Transverse colon (tissue), 4 donors: Measurements from ENCODE around the gene JARID2. TPM values are rescaled to one million over a fixed set of nuclear protein-coding genes. Genes with fewer than 3 reads are reported as not detected.

Experiments used
- DNase-seq: peaks from one replicate; pipeline ENCODE4 v3.0.0-alpha.2; 2019
- H3K27ac ChIP-seq, 4 donors: fragments of 200-600 bp; sonication (generic); 2 replicates each; pipeline ENCODE4 v1.5.1; 2016 to 2018; ENCODE audit warnings: inconsistent platforms in 4 of 4
- H3K27me3 ChIP-seq: fragments of 200-600 bp; sonication (generic); 2 replicates; pipeline ENCODE4 v1.5.1; 2017; ENCODE audit warnings: inconsistent platforms
- H3K36me3 ChIP-seq, 4 donors: fragments of 200-600 bp; sonication (generic); 2 replicates each; pipeline ENCODE4 v1.5.1; 2017 to 2019; ENCODE audit warnings: inconsistent platforms in 4 of 4
- H3K4me1 ChIP-seq, 4 donors: fragments of 200-600 bp; sonication (generic); 2 replicates each; pipeline ENCODE4 v1.5.1; 2017 to 2020; ENCODE audit warnings: inconsistent platforms in 4 of 4
- H3K4me3 ChIP-seq, 4 donors: fragments of 200-600 bp; sonication (generic); 1 replicate in 1 of 4; 2 replicates in 3 of 4; pipeline versions ENCODE4 v1.5.1 to v1.6.1; 2017 to 2019; ENCODE audit warnings: inconsistent platforms in 4 of 4
- H3K9me3 ChIP-seq, 2 donors: fragments of 200-600 bp; sonication (generic); 2 replicates each; pipeline ENCODE4 v1.5.1; 2017 to 2019; ENCODE audit warnings: inconsistent platforms in 2 of 2
- CTCF ChIP-seq, 5 experiments: fragments of 200-600 bp in 3 of 5; fragments of 450-650 bp in 2 of 5; sonication (generic) in 3 of 5; IDR thresholded peaks; 1 replicate in 2 of 5; 2 replicates in 3 of 5; pipeline ENCODE4 v1.5.1; 2016 to 2017; ENCODE audit warnings: antibody characterized with exemption in 5 of 5, inconsistent platforms in 3 of 5, mild to moderate bottlenecking in 2 of 5, moderate library complexity in 1 of 5
- EP300 ChIP-seq: sonication (generic); formaldehyde crosslinking; IDR thresholded peaks from one replicate; pipeline ENCODE4 v1.6.1; 2017; ENCODE audit warnings: antibody characterized with exemption, low read depth
- POLR2A ChIP-seq: fragments of 450-650 bp; IDR thresholded peaks from one replicate; pipeline ENCODE4 v1.6.1; 2016; ENCODE audit warnings: antibody characterized with exemption, mild to moderate bottlenecking, moderate library complexity
- POLR2AphosphoS5 ChIP-seq, 3 donors: sonication (generic); formaldehyde crosslinking; IDR thresholded peaks; one replicate each; pipeline ENCODE4 v1.6.1; 2016; ENCODE audit warnings: antibody characterized with exemption in 3 of 3
- WGBS, 2 donors: methylation state at CpG; one replicate each; pipeline ENCODE4 v1.1.5; 2018; ENCODE audit warnings: low coverage in 1 of 2; 5-methylcytosine and 5-hydroxymethylcytosine counted together
- in situ Hi-C, 4 donors: fragments of 200-750 bp; cut with MboI; loops; one replicate each; pipeline versions ENCODE4 v1.15.0 to v1.15.1; 2017; ENCODE audit warnings: low sequenced_read_pairs in 3 of 4, low pct_ligation_motif_present in 1 of 4, low pct_unique_long_range_greater_than_20kb in 1 of 4
- intact Hi-C: fragments of 100-400 bp; cut with DNase I; formaldehyde crosslinking; loops from one replicate; pipeline ENCODE4 v1.15.1; 2023; ENCODE audit warnings: low total_unique reads
- total RNA-seq, 4 donors: library from RNA; depleted of rRNA; stranded (reverse); fragments of >200 nt; gene quantifications; one replicate each; pipeline ENCODE4 v1.1.0, GENCODE V29; 2016

JARID2 gene
- total RNA-seq, 4 donors from 2014 or later = 9.4 to 18.7 (median 10.9) TPM

GRCh38 chr6:15546591-15546990 is 300.7 kb downstream of the JARID2 start:
- in situ Hi-C loops (no loop called here), intact Hi-C loops (no loop called here)
- WGBS, 2 donors = 92 to 96% methylated on average over 5 of the region's 5 CpGs

GRCh38 chr6:15547400-15547799 is 301.5 kb downstream of the JARID2 start:
- 68 to 70% methylated on average over 5 of the region's 5 CpGs for WGBS, 2 donors
- intact Hi-C loops = no loop called here
- no peak overlapping the region for H3K4me3 ChIP-seq
- in situ Hi-C loops = no loop called here
- TF ChIP-seq EP300 (no peak), CTCF (IDR thresholded peaks at IDR 0.05) (no peak), POLR2AphosphoS5 (IDR thresholded peaks at IDR 0.05) (no peak), POLR2A (no peak)
- no peaks in the 10 kb centered on the region for H3K36me3 ChIP-seq
- DNase-seq = no peak
- H3K27me3 ChIP-seq = no peaks in the 10 kb centered on the region
- H3K4me1 ChIP-seq = peaks cover 0 to 4% (median 2%) of the 10 kb centered on the region in 4 donors
- no peaks in the 10 kb centered on the region for H3K9me3 ChIP-seq
- H3K27ac ChIP-seq = no peak overlapping the region

More at GRCh38 chr6:15546591-15546990, 300.7 kb downstream of the JARID2 start:
- TF ChIP-seq POLR2A (no peak), POLR2AphosphoS5 (IDR thresholded peaks at IDR 0.05) (no peak), CTCF (IDR thresholded peaks at IDR 0.05) (no peak), EP300 (no peak)
- DNase-seq = no peak
- no peaks in the 10 kb centered on the region for H3K27me3 ChIP-seq
- no peak overlapping the region for H3K4me3 ChIP-seq
- peaks cover 0 to 4% (median 2%) of the 10 kb centered on the region in 4 donors for H3K4me1 ChIP-seq
- no peaks in the 10 kb centered on the region for H3K36me3 ChIP-seq
- H3K27ac ChIP-seq = no peak overlapping the region
- no peaks in the 10 kb centered on the region for H3K9me3 ChIP-seq

- WGBS, 2 donors = 84 to 93% methylated on average over 3 to 14 of the region's 14 CpGs
These were observed 303.5 kb downstream of the JARID2 start for GRCh38 chr6:15549371-15549770.

GRCh38 chr6:15550546-15551123 is 304.8 kb downstream of the JARID2 start:
- Histone ChIP-seq H3K4me3 (no peak overlapping the region), H3K9me3 (no peaks in the 10 kb centered on the region), H3K4me1 (peaks cover 0 to 4% (median 2%) of the 10 kb centered on the region in 4 donors), H3K27ac (no peak overlapping the region), H3K36me3 (no peaks in the 10 kb centered on the region), H3K27me3 (no peaks in the 10 kb centered on the region)
- intact Hi-C loops (no loop called here), in situ Hi-C loops (no loop called here)
- WGBS, 2 donors = 50 to 89% methylated on average over 2 of the region's 2 CpGs
- no peak for DNase-seq
- TF ChIP-seq EP300 (no peak), POLR2A (no peak), POLR2AphosphoS5 (IDR thresholded peaks at IDR 0.05) (no peak), CTCF (IDR thresholded peaks at IDR 0.05) (no peak)

More at GRCh38 chr6:15549371-15549770, 303.5 kb downstream of the JARID2 start:
- no peak for DNase-seq
- Histone ChIP-seq H3K9me3 (no peaks in the 10 kb centered on the region), H3K4me3 (no peak overlapping the region), H3K36me3 (no peaks in the 10 kb centered on the region), H3K27ac (no peak overlapping the region), H3K27me3 (no peaks in the 10 kb centered on the region), H3K4me1 (peaks cover 0 to 4% (median 2%) of the 10 kb centered on the region in 4 donors)
- in situ Hi-C loops (no loop called here), intact Hi-C loops (no loop called here)
- TF ChIP-seq EP300 (no peak), POLR2AphosphoS5 (IDR thresholded peaks at IDR 0.05) (no peak), POLR2A (no peak), CTCF (IDR thresholded peaks at IDR 0.05) (no peak)
